Measurements from ENCODE around the gene TCF12. TPM values are rescaled to one million over a fixed set of nuclear protein-coding genes. Genes with fewer than 3 reads are reported as not detected.

The TCF12 gene
- total RNA-seq, 1 donor from 2014 or later = 84.6 TPM

- no peak overlapping the region for H3K4me3 ChIP-seq (ENCODE audit: low read depth, low read length)
- no peaks in the 10 kb centered on the region for H3K36me3 ChIP-seq (ENCODE audit: control insufficient read depth, insufficient read depth, low read length)
- TF ChIP-seq CTCF (IDR thresholded peaks at IDR 0.05; ENCODE audit: insufficient read depth, low read length, poor library complexity, severe bottlenecking) = no peak
- no peaks in the 10 kb centered on the region for H3K27me3 ChIP-seq (ENCODE audit: control insufficient read depth, insufficient read depth, low read length)
- no peak for DNase-seq (ENCODE audit: low read depth)
Measured at GRCh38 chr15:56933811-56934210, 15.4 kb downstream of the TCF12 start.

GRCh38 chr15:56934269-56934668 is 15.8 kb downstream of the TCF12 start:
- Histone ChIP-seq H3K27me3 (ENCODE audit: control insufficient read depth, insufficient read depth, low read length) (no peaks in the 10 kb centered on the region), H3K4me3 (ENCODE audit: low read depth, low read length) (no peak overlapping the region), H3K36me3 (ENCODE audit: control insufficient read depth, insufficient read depth, low read length) (no peaks in the 10 kb centered on the region)
- no peak for DNase-seq (ENCODE audit: low read depth)
- no peak for TF ChIP-seq CTCF (IDR thresholded peaks at IDR 0.05; ENCODE audit: insufficient read depth, low read length, poor library complexity, severe bottlenecking)

- Histone ChIP-seq H3K36me3 (ENCODE audit: control insufficient read depth, insufficient read depth, low read length) (no peaks in the 10 kb centered on the region), H3K4me3 (ENCODE audit: low read depth, low read length) (no peak overlapping the region), H3K27me3 (ENCODE audit: control insufficient read depth, insufficient read depth, low read length) (no peaks in the 10 kb centered on the region)
- no peak for TF ChIP-seq CTCF (IDR thresholded peaks at IDR 0.05; ENCODE audit: insufficient read depth, low read length, poor library complexity, severe bottlenecking)
- no peak for DNase-seq (ENCODE audit: low read depth)
Measured at GRCh38 chr15:56936929-56937328, 18.5 kb downstream of the TCF12 start.

GRCh38 chr15:56939257-56939656 is 20.8 kb downstream of the TCF12 start:
- Histone ChIP-seq H3K36me3 (ENCODE audit: control insufficient read depth, insufficient read depth, low read length) (no peaks in the 10 kb centered on the region), H3K27me3 (ENCODE audit: control insufficient read depth, insufficient read depth, low read length) (no peaks in the 10 kb centered on the region), H3K4me3 (ENCODE audit: low read depth, low read length) (no peak overlapping the region)
- no peak for TF ChIP-seq CTCF (IDR thresholded peaks at IDR 0.05; ENCODE audit: insufficient read depth, low read length, poor library complexity, severe bottlenecking)
- DNase-seq (ENCODE audit: low read depth) = no peak

GRCh38 chr15:56940388-56940787 is 21.9 kb downstream of the TCF12 start:
- TF ChIP-seq CTCF (IDR thresholded peaks at IDR 0.05; ENCODE audit: insufficient read depth, low read length, poor library complexity, severe bottlenecking) = no peak
- no peak overlapping the region for H3K4me3 ChIP-seq (ENCODE audit: low read depth, low read length)
- H3K27me3 ChIP-seq (ENCODE audit: control insufficient read depth, insufficient read depth, low read length) = no peaks in the 10 kb centered on the region

GRCh38 chr15:56942118-56942517 is 23.7 kb downstream of the TCF12 start:
- TF ChIP-seq CTCF (IDR thresholded peaks at IDR 0.05; ENCODE audit: insufficient read depth, low read length, poor library complexity, severe bottlenecking) = no peak
- Histone ChIP-seq H3K27me3 (ENCODE audit: control insufficient read depth, insufficient read depth, low read length) (no peaks in the 10 kb centered on the region), H3K4me3 (ENCODE audit: low read depth, low read length) (no peak overlapping the region), H3K36me3 (ENCODE audit: control insufficient read depth, insufficient read depth, low read length) (no peaks in the 10 kb centered on the region)
- no peak for DNase-seq (ENCODE audit: low read depth)

More at GRCh38 chr15:56940388-56940787, 21.9 kb downstream of the TCF12 start:
- DNase-seq (ENCODE audit: low read depth) = no peak
- no peaks in the 10 kb centered on the region for H3K36me3 ChIP-seq (ENCODE audit: control insufficient read depth, insufficient read depth, low read length)

All from kidney epithelial cell (primary cell).